ENCODE data around the gene JPH4. TPM values are rescaled to one million over a fixed set of nuclear protein-coding genes. Genes with fewer than 3 reads are reported as not detected.

JPH4 gene
- total RNA-seq, 1 donor from 2014 or later, result 0.09 TPM

DNA sequence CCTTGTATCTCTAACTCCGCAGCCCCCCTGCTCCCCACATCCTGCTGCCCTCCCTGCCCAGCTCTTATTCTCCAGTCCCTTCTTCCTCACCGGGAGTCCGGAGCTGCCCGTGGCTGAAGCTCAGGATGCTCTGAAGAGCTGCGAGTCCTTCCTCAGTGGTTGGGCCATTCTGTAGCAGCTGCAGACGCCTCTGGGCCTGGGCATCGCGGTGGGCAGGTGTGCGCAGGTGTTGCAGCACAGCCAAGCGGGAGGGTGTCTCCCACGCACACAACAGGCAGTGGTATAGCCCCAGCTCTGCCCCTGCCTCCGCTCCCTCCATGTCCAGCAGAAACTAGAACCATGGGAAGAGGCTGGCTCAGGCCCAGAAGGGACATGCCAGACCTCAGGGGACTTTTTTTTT lies 47.2 kb downstream of the JPH4 start:
- H3K9me3 Mint-ChIP-seq, result no peaks in the 10 kb centered on the region
- intact Hi-C loops (cut with micrococcal nuclease), result no loop called here
- H3K4me1 Mint-ChIP-seq (ENCODE audit: low read depth), result peaks cover 2% of the 10 kb centered on the region
- no peak overlapping the region for H3K4me3 Mint-ChIP-seq (ENCODE audit: low read depth)
- DNase-seq (ENCODE audit: low spot score), result no peak
- H3K27me3 Mint-ChIP-seq (ENCODE audit: low read depth), result no peaks in the 10 kb centered on the region
- H3K27ac Mint-ChIP-seq, result no peak overlapping the region
- no peaks in the 10 kb centered on the region for H3K36me3 Mint-ChIP-seq (ENCODE audit: low read depth)

DNA sequence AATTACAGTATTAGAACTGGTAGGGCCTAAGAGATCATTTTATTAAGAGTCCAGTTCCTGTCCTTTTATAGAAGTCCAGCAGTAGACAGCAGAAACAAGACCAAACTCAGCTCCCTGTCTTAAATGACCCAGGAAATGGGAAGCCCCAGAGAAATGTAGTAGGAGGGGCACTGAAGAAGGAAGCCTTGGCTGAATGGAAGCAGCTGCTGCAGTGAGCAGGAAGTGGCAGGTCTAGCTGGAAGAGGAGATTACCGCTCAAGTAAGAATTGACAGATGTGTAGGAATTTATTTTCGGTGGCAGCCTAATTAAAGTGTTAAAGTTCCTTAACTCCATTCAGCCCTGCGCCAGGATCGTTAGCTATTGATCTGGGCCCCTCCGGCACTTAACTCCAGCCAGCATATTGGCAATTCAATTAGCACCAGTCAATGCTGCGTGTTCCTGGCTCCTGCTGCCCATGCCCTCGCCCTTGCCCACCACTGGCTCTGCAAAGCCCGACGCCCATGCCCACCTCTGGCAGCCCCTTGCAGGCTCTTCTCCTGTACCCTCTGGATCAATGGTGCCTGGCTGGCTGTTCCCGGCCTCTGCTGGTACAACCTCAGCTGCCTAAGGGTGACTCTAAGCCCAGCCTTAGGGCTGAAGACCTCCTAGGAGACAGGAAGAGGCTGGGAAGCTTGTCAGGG lies 48.1 kb downstream of the JPH4 start:
- Mint-ChIP-seq H3K27ac (no peak overlapping the region), H3K27me3 (ENCODE audit: low read depth) (no peaks in the 10 kb centered on the region), H3K4me3 (ENCODE audit: low read depth) (no peak overlapping the region), H3K4me1 (ENCODE audit: low read depth) (peaks cover 2% of the 10 kb centered on the region), H3K36me3 (ENCODE audit: low read depth) (no peaks in the 10 kb centered on the region), H3K9me3 (no peaks in the 10 kb centered on the region)
- DNase-seq (ENCODE audit: low spot score), result no peak
- intact Hi-C loops (cut with micrococcal nuclease), result no loop called here

DNA sequence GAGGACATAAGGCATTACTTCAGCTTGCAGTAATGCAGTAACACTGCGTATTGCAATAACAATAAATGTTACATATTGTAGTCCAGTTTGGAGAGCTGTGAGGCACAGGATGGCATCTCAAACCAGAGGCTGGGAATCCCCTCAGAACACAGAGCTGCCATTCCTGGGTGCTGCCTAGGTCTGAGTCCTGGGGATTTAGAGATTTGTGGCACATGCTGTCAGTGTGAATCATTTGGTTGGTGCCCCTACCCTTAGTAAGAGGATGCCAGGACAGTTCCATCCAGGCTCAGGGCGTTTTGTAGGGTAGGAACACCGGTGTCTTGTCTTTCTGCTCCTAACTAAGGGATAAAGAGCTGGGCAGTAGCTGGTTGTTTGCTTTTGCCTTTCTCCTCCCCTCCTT lies 49.6 kb downstream of the JPH4 start:
- Mint-ChIP-seq H3K9me3 (no peaks in the 10 kb centered on the region), H3K36me3 (ENCODE audit: low read depth) (no peaks in the 10 kb centered on the region), H3K4me1 (ENCODE audit: low read depth) (peaks cover 2% of the 10 kb centered on the region), H3K27ac (no peak overlapping the region), H3K4me3 (ENCODE audit: low read depth) (no peak overlapping the region), H3K27me3 (ENCODE audit: low read depth) (no peaks in the 10 kb centered on the region)
- intact Hi-C loops (cut with micrococcal nuclease), result no loop called here
- DNase-seq (ENCODE audit: low spot score), result no peak

DNA sequence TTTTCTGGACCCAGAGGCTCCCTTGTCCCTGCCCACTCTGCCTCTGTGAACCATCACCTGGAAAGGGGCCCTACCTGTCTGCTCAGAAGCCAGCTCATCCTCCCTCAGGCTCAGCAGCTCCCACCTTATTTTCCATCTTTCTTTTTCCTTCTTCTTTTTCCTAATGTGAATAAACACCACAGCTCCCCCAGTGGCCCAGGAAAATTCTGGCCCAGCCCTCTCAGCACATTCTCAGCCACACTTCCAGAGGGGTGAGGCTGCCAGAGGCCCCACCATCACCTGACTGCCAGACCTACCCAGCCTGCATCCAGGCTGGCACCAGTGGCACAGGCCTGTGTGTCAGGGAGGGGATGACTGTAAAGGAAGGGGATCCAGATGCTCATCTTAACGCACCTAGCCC lies 50.0 kb downstream of the JPH4 start:
- no peaks in the 10 kb centered on the region for H3K36me3 Mint-ChIP-seq (ENCODE audit: low read depth)

DNA sequence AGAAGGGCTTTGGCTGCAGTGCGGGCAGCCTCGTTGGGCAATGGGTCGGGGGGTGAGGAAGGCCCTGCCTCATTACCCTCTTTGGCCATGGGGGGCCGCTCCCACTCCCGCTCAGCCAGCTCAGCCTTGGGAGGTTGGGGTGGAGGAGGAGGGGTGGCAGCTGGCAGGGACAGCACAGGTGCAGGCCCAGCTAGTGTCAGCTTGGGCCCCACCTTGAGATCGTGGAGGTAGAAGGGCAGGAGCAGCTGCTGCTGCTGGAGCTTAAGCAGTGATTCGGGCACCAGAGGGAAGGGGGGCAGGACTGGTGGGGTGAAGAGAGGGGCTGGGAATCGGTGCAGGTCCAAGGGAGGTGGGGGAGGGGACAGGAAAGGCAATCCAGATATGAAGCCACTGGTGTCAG lies 53.0 kb downstream of the JPH4 start:
- Mint-ChIP-seq H3K9me3 (no peaks in the 10 kb centered on the region), H3K4me3 (ENCODE audit: low read depth) (no peak overlapping the region), H3K27ac (no peak overlapping the region), H3K4me1 (ENCODE audit: low read depth) (peaks cover 2% of the 10 kb centered on the region), H3K36me3 (ENCODE audit: low read depth) (no peaks in the 10 kb centered on the region), H3K27me3 (ENCODE audit: low read depth) (no peaks in the 10 kb centered on the region)
- DNase-seq (ENCODE audit: low spot score), result no peak
- intact Hi-C loops (cut with micrococcal nuclease), result no loop called here

More for the DNA sequence above, 50.0 kb downstream of the JPH4 start:
- DNase-seq (ENCODE audit: low spot score), result no peak
- Mint-ChIP-seq H3K9me3 (no peaks in the 10 kb centered on the region), H3K4me1 (ENCODE audit: low read depth) (peaks cover 2% of the 10 kb centered on the region), H3K27me3 (ENCODE audit: low read depth) (no peaks in the 10 kb centered on the region), H3K4me3 (ENCODE audit: low read depth) (no peak overlapping the region), H3K27ac (no peak overlapping the region)
- intact Hi-C loops (cut with micrococcal nuclease), result no loop called here

DNA sequence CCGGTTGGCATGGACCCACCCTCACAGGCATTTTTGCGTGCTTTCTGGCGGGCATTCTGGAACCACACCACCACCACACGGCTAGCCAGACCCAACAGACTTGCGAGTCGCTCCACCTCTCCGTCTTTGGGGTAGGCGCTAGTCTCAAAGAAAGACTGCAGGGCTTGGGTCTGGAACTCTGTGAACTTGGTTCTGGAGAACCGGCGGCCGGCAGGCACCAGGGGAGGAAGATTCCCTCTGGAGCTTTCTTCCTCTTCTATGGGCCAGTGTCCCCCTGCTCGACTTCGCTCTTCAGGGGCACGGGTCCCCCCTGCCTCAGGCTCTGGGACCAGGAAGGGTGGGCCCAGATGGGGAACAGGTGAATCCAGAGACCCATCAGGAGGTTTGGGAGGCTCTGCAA lies 53.6 kb downstream of the JPH4 start:
- Mint-ChIP-seq H3K4me1 (ENCODE audit: low read depth) (no peaks in the 10 kb centered on the region), H3K9me3 (no peaks in the 10 kb centered on the region), H3K36me3 (ENCODE audit: low read depth) (no peaks in the 10 kb centered on the region), H3K27me3 (ENCODE audit: low read depth) (no peaks in the 10 kb centered on the region), H3K27ac (no peak overlapping the region), H3K4me3 (ENCODE audit: low read depth) (no peak overlapping the region)
- intact Hi-C loops (cut with micrococcal nuclease), result no loop called here
- no peak for DNase-seq (ENCODE audit: low spot score)

DNA sequence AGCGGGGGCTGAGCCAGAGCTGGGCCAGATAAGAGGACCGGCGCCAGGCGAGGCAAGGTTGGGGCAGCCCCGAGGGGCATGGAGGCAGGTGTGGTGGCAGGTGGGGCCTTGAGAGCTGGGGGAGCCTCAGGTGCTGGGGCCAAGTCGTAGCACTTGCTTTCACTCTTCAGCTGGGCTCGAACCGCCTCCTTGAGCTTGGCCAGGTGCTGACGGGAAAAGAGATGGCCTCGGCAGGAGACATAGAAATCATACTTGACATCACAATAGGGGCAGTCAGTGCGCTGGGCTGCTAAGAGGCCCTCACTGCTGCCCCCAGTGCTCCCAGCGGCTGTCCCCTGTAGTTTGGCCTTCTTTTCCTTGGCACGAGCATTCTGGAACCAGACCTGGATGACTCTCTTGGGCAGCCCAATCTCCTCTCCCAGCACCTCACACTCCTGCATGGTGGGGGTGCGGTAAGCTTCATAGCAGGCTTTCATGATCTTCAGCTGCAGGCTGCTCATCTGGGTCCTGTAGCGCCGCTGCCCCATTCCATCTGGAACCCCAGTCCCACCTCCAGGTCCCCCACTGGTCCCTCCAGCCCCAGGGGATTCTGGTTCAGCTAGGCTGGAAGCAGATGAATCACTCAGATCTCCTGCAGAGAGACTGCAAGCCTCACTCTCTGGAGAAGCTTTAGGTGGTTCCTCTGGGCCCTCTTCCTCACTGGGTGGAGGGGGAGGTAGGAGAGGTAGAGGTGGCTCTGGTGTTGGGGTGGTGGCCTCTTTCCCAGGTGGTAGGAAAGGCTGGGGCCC lies 55.2 kb downstream of the JPH4 start:
- H3K4me3 Mint-ChIP-seq (ENCODE audit: low read depth), result no peak overlapping the region
- H3K9me3 Mint-ChIP-seq, result no peaks in the 10 kb centered on the region
- DNase-seq (ENCODE audit: low spot score), result no peak
- no peaks in the 10 kb centered on the region for H3K27me3 Mint-ChIP-seq (ENCODE audit: low read depth)
- H3K27ac Mint-ChIP-seq, result no peak overlapping the region
- intact Hi-C loops (cut with micrococcal nuclease), result no loop called here
- no peaks in the 10 kb centered on the region for H3K4me1 Mint-ChIP-seq (ENCODE audit: low read depth)
- H3K36me3 Mint-ChIP-seq (ENCODE audit: low read depth), result no peaks in the 10 kb centered on the region

DNA sequence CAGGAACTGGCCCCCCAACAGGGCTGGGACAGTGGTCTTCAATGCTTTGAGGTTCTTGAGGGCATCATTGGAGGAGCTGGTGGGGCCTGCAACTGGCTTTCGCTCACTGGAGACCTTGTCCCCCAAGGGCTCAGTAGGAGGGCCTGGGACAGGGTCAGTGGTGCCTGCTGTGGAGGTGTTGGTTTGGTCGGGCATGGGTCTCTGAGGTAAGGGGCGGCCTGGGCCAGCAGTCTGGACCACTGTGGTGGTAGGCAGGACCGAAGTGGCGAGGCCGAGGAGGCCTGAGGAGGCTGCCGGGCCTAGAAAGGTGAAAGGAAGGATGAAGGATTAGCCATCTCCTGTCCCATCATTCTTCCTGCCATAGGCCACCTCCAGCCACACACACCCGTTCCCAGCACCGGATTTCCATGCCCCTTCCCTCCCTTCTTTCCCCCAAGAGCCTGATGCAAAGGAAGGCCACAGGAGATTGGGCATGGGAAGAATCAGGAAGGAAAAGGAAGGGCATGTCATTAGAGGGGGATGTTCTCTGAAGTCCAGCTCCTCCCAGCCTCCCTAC lies 55.9 kb downstream of the JPH4 start:
- Mint-ChIP-seq H3K4me1 (ENCODE audit: low read depth) (no peaks in the 10 kb centered on the region), H3K36me3 (ENCODE audit: low read depth) (no peaks in the 10 kb centered on the region), H3K27me3 (ENCODE audit: low read depth) (no peaks in the 10 kb centered on the region), H3K27ac (no peak overlapping the region), H3K9me3 (no peaks in the 10 kb centered on the region), H3K4me3 (ENCODE audit: low read depth) (no peak overlapping the region)
- DNase-seq (ENCODE audit: low spot score), result no peak
- intact Hi-C loops (cut with micrococcal nuclease), result no loop called here

DNA sequence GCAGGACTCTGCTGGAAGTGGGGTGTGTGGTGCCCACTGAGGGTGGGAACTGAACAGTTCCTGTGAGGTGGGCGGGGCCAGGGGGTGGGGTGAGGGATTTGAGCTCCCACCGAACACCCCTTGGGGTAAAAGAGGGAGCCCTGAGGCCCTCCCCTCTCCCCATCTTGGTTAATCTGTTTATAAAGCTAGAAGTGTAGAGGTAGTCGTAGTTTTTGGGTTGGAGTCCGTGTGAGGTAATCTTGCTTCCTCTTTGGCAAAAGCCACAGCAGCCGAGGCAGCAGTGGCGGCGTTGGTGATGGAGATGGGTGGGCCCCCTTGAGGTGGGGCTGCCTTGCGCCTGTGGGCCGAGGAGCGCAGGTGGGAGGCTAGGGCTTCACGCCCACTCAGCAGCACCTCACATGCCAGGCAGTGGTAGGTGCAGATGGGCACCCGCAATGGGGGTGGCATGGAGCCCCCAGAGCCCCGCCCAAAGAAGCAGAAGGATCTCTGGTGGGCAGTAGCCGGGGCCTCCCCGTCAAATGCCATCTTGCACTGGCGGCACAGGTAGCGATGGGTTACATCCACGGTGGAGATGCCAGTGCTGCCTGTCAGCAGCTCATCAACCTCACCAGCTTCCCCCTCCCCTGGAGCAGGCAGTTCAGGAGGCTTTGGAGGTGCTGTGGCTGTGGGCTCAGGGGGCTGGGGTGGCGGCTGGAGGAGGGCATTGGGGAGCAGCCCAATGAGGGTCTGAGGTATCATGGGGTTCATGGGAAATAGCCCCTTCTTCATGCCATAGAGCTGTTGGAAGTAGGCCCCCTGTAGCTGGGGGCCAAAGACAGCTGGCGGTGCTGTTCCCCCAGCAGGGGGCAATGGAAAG lies 56.6 kb downstream of the JPH4 start:
- Mint-ChIP-seq H3K27me3 (ENCODE audit: low read depth) (no peaks in the 10 kb centered on the region), H3K27ac (no peak overlapping the region), H3K4me3 (ENCODE audit: low read depth) (no peak overlapping the region), H3K9me3 (no peaks in the 10 kb centered on the region), H3K36me3 (ENCODE audit: low read depth) (no peaks in the 10 kb centered on the region), H3K4me1 (ENCODE audit: low read depth) (no peaks in the 10 kb centered on the region)
- no peak for DNase-seq (ENCODE audit: low spot score)
- intact Hi-C loops (cut with micrococcal nuclease), result no loop called here

DNA sequence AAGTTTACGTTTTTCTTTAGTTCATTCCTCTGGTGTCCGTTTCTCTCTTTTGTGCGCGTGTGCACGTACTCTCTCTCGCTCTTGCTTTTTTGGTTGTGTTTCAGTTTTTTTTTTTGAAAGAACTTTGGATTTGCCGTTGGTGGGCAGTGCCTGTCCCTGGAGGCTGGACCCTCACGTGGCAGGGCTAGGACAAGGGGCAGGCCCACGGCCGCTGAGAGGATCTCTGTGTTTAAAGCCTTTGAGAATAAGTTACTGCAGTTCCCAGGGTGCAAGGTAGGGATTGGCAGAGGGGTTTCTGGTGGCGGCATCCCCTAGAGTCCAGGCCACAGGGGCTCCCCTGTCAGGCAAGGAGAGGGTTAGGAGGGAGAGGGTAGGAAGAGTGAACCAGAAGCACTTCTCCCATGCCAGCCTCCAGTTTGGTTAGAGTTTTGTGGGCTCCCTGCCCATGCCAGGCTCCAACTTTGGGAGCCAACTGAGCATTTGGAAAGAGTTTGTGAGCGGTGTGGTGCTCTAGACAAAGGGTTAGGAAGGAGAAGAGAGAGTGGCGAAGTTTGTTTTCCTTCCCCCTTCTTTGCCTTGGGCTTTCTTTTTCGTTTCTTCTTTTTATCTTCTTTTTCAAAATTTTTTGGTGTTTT lies 57.6 kb downstream of the JPH4 start:
- Mint-ChIP-seq H3K4me3 (ENCODE audit: low read depth) (no peak overlapping the region), H3K4me1 (ENCODE audit: low read depth) (no peaks in the 10 kb centered on the region), H3K27me3 (ENCODE audit: low read depth) (no peaks in the 10 kb centered on the region), H3K27ac (no peak overlapping the region), H3K9me3 (no peaks in the 10 kb centered on the region), H3K36me3 (ENCODE audit: low read depth) (no peaks in the 10 kb centered on the region)
- intact Hi-C loops (cut with micrococcal nuclease), result no loop called here
- DNase-seq (ENCODE audit: low spot score), result no peak

DNA sequence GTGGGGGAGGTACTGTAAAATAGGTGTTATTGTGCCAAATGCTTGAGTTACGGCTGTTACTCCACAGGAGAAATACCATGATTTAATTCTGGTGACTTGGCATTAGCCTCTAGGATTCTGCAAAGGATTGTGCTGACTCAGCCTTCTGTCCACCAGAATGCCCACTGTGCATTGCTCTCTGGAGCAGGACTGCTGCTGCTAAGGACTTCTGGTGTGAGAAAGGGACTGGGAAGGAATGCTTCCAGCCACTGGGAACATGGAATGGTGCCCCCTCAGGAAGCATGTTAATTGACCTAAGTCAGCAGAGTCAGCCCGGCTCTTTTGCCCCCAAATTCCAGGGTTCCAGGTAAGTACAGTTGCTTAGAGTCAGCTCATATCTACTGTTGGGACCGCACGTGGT lies 59.9 kb downstream of the JPH4 start:
- Mint-ChIP-seq H3K4me3 (ENCODE audit: low read depth) (no peak overlapping the region), H3K36me3 (ENCODE audit: low read depth) (no peaks in the 10 kb centered on the region), H3K9me3 (no peaks in the 10 kb centered on the region), H3K4me1 (ENCODE audit: low read depth) (no peaks in the 10 kb centered on the region), H3K27me3 (ENCODE audit: low read depth) (no peaks in the 10 kb centered on the region), H3K27ac (no peak overlapping the region)
- intact Hi-C loops (cut with micrococcal nuclease), result no loop called here
- DNase-seq (ENCODE audit: low spot score), result no peak
